Stomach smooth muscle (tissue), 2 donors: ENCODE data around the gene VAPB.
"Not testable (repeated sequence)": the region's sequence is repeated elsewhere in the genome, so short reads cannot be mapped to it uniquely, and the experiment has no call there.

Source experiments
- H3K27ac ChIP-seq: one replicate; pipeline ENCODE4 v1.7.0; 2013; ENCODE audit warnings: mild to moderate bottlenecking, low read length, inconsistent platforms
- H3K27me3 ChIP-seq, 2 donors: one replicate each; pipeline ENCODE4 v1.7.0; 2013; ENCODE audit warnings: low read length in 2 of 2; ENCODE audit not compliant: insufficient read depth in 2 of 2, control insufficient read depth in 1 of 2
- H3K36me3 ChIP-seq, 2 donors: one replicate each; pipeline ENCODE4 v1.7.0; 2013; ENCODE audit warnings: low read length in 2 of 2; ENCODE audit not compliant: control insufficient read depth in 2 of 2, insufficient read depth in 2 of 2
- H3K4me1 ChIP-seq: one replicate; pipeline ENCODE4 v1.7.0; 2013; ENCODE audit warnings: low read length; ENCODE audit not compliant: control insufficient read depth, insufficient read depth
- H3K4me3 ChIP-seq, 2 donors: one replicate each; pipeline ENCODE4 v1.7.0; 2013; ENCODE audit warnings: low read length in 2 of 2
- H3K9ac ChIP-seq, 2 donors: one replicate each; pipeline ENCODE4 v1.7.0; 2013; ENCODE audit warnings: low read length in 2 of 2, mild to moderate bottlenecking in 1 of 2
- H3K9me3 ChIP-seq, 2 donors: one replicate each; pipeline ENCODE4 v1.7.0; 2013; ENCODE audit warnings: low read length in 2 of 2; ENCODE audit not compliant: control insufficient read depth in 2 of 2
- donor health status: healthy.
- donor health status: Pancreatic carcinoma.

The VAPB gene

GRCh38 chr20:58361481-58362205 is 27.4 kb upstream of the VAPB start:
- H3K4me1 ChIP-seq = peaks cover 6% of the 10 kb centered on the region
- peaks cover 8% of the 10 kb centered on the region in 2 donors for H3K36me3 ChIP-seq
- no peak overlapping the region for H3K4me3 ChIP-seq
- H3K27me3 ChIP-seq = no peaks in the 10 kb centered on the region
- H3K27ac ChIP-seq = no peak overlapping the region
- H3K9ac ChIP-seq = no peak overlapping the region
- H3K9me3 ChIP-seq = no peaks in the 10 kb centered on the region

- H3K4me1 ChIP-seq = peaks cover 6% of the 10 kb centered on the region
- no peak overlapping the region for H3K4me3 ChIP-seq
- H3K9me3 ChIP-seq = no peaks in the 10 kb centered on the region
- H3K36me3 ChIP-seq = peaks cover 4 to 8% of the 10 kb centered on the region in 2 donors
- H3K27me3 ChIP-seq = no peaks in the 10 kb centered on the region
- no peak overlapping the region for H3K27ac ChIP-seq
- H3K9ac ChIP-seq = no peak overlapping the region
Observed at GRCh38 chr20:58362206-58362516, 26.9 kb upstream of the VAPB start.

GRCh38 chr20:58362970-58363369 is 26.1 kb upstream of the VAPB start:
- Histone ChIP-seq H3K4me1 (peaks cover 6% of the 10 kb centered on the region), H3K36me3 (peaks cover 4 to 8% of the 10 kb centered on the region in 2 donors), H3K27ac (no peak overlapping the region), H3K9me3 (no peaks in the 10 kb centered on the region), H3K9ac (no peak overlapping the region), H3K4me3 (no peak overlapping the region), H3K27me3 (no peaks in the 10 kb centered on the region)

GRCh38 chr20:58366866-58367265 is 22.2 kb upstream of the VAPB start:
- Histone ChIP-seq H3K27me3 (no peaks in the 10 kb centered on the region), H3K4me3 (no peak overlapping the region), H3K9ac (no peak overlapping the region), H3K36me3 (no peaks in the 10 kb centered on the region), H3K4me1 (peaks cover under 1% of the 10 kb centered on the region), H3K27ac (no peak overlapping the region), H3K9me3 (no peaks in the 10 kb centered on the region)

GRCh38 chr20:58372806-58373205 is 16.2 kb upstream of the VAPB start:
- Histone ChIP-seq H3K9ac (no peak overlapping the region), H3K36me3 (no peaks in the 10 kb centered on the region), H3K27me3 (no peaks in the 10 kb centered on the region), H3K27ac (no peak overlapping the region), H3K9me3 (no peaks in the 10 kb centered on the region), H3K4me1 (no peaks in the 10 kb centered on the region), H3K4me3 (no peak overlapping the region)

- not testable (repeated sequence) for H3K4me3 ChIP-seq, H3K27ac ChIP-seq, H3K4me1 ChIP-seq, H3K27me3 ChIP-seq, H3K9me3 ChIP-seq, H3K36me3 ChIP-seq, H3K9ac ChIP-seq
Observed at GRCh38 chr20:58373296-58373695, 15.7 kb upstream of the VAPB start.

GRCh38 chr20:58374027-58374850 is 14.8 kb upstream of the VAPB start:
- no peaks in the 10 kb centered on the region for H3K9me3 ChIP-seq
- no peak overlapping the region for H3K9ac ChIP-seq
- H3K36me3 ChIP-seq = no peaks in the 10 kb centered on the region
- H3K4me3 ChIP-seq = no peak overlapping the region
- no peaks in the 10 kb centered on the region for H3K27me3 ChIP-seq
- no peaks in the 10 kb centered on the region for H3K4me1 ChIP-seq
- no peak overlapping the region for H3K27ac ChIP-seq

- no peak overlapping the region for H3K4me3 ChIP-seq
- no peak overlapping the region for H3K27ac ChIP-seq
Observed at GRCh38 chr20:58374906-58375758, 13.9 kb upstream of the VAPB start.

GRCh38 chr20:58375759-58376352 is 13.2 kb upstream of the VAPB start:
- Histone ChIP-seq H3K27me3 (no peaks in the 10 kb centered on the region), H3K9ac (no peak overlapping the region), H3K36me3 (no peaks in the 10 kb centered on the region), H3K9me3 (peaks cover 0 to under 1% of the 10 kb centered on the region in 2 donors), H3K27ac (no peak overlapping the region), H3K4me3 (no peak overlapping the region), H3K4me1 (no peaks in the 10 kb centered on the region)

More at GRCh38 chr20:58374906-58375758, 13.9 kb upstream of the VAPB start:
- H3K9me3 ChIP-seq = no peaks in the 10 kb centered on the region
- H3K27me3 ChIP-seq = no peaks in the 10 kb centered on the region
- no peaks in the 10 kb centered on the region for H3K4me1 ChIP-seq
- no peak overlapping the region for H3K9ac ChIP-seq
- H3K36me3 ChIP-seq = no peaks in the 10 kb centered on the region

GRCh38 chr20:58377017-58377416 is 12.0 kb upstream of the VAPB start:
- Histone ChIP-seq H3K9ac (no peak overlapping the region), H3K36me3 (no peaks in the 10 kb centered on the region)

More at GRCh38 chr20:58377017-58377416, 12.0 kb upstream of the VAPB start:
- Histone ChIP-seq H3K4me3 (no peak overlapping the region), H3K4me1 (no peaks in the 10 kb centered on the region), H3K9me3 (peaks cover 0 to 3% of the 10 kb centered on the region in 2 donors), H3K27ac (no peak overlapping the region), H3K27me3 (no peaks in the 10 kb centered on the region)
